ENCODE data around the gene BASP1.
"Not testable (repeated sequence)": the region's sequence is repeated elsewhere in the genome, so short reads cannot be mapped to it uniquely, and the experiment has no call there.

Gene BASP1

GRCh38 chr5:17224858-17225511 is 7.6 kb downstream of the BASP1 start:
- DNase-seq: no peak

- DNase-seq: no peak
These were observed 8.1 kb downstream of the BASP1 start for GRCh38 chr5:17225520-17225919.

GRCh38 chr5:17227868-17228267 is 10.4 kb downstream of the BASP1 start:
- no peak for DNase-seq

- DNase-seq: no peak
These were observed 11.4 kb downstream of the BASP1 start for GRCh38 chr5:17228821-17229291.

- DNase-seq: no peak
These were observed 11.9 kb downstream of the BASP1 start for GRCh38 chr5:17229313-17229712.

GRCh38 chr5:17230191-17230590 is 12.8 kb downstream of the BASP1 start:
- DNase-seq: no peak

GRCh38 chr5:17230808-17231525 is 13.5 kb downstream of the BASP1 start:
- no peak for DNase-seq

GRCh38 chr5:17232405-17232804 is 15.0 kb downstream of the BASP1 start:
- DNase-seq: no peak

GRCh38 chr5:17233488-17233887 is 16.1 kb downstream of the BASP1 start:
- no peak for DNase-seq

- DNase-seq: no peak
These were observed 16.9 kb downstream of the BASP1 start for GRCh38 chr5:17234374-17234773.

GRCh38 chr5:17235731-17236330 is 18.4 kb downstream of the BASP1 start:
- DNase-seq: no peak

GRCh38 chr5:17238521-17239041 is 21.1 kb downstream of the BASP1 start:
- no peak for DNase-seq

- no peak for DNase-seq
These were observed 22.5 kb downstream of the BASP1 start for GRCh38 chr5:17239953-17240352.

- DNase-seq: no peak
These were observed 23.1 kb downstream of the BASP1 start for GRCh38 chr5:17240487-17240886.

- DNase-seq: no peak
These were observed 24.2 kb downstream of the BASP1 start for GRCh38 chr5:17241635-17242034.

- DNase-seq: no peak
These were observed 26.0 kb downstream of the BASP1 start for GRCh38 chr5:17243287-17244063.

GRCh38 chr5:17249029-17249634 is 31.7 kb downstream of the BASP1 start:
- DNase-seq: no peak

- DNase-seq: not testable (repeated sequence)
These were observed 32.4 kb downstream of the BASP1 start for GRCh38 chr5:17249841-17250240.

- DNase-seq: no peak
These were observed 35.1 kb downstream of the BASP1 start for GRCh38 chr5:17252543-17252942.

GRCh38 chr5:17255471-17256021 is 38.1 kb downstream of the BASP1 start:
- no peak for DNase-seq

- no peak for DNase-seq
These were observed 38.7 kb downstream of the BASP1 start for GRCh38 chr5:17256171-17256570.

GRCh38 chr5:17256839-17257238 is 39.4 kb downstream of the BASP1 start:
- no peak for DNase-seq

Measured in femur (tissue), 1 donor.